Osteoblast (primary cell): Measurements from ENCODE around the gene ITPR1. TPM values are rescaled to one million over a fixed set of nuclear protein-coding genes. Genes with fewer than 3 reads are reported as not detected.

ENCODE experiments used
- DNase-seq: peaks from one replicate; pipeline ENCODE4 v3.0.0; 2011; ENCODE audit warnings: low spot score, mixed read lengths; ENCODE audit not compliant: insufficient read length; ENCODE audit errors: missing footprints
- H2AFZ ChIP-seq: 2 replicates; pipeline ENCODE4 v1.6.0; 2011; ENCODE audit warnings: mild to moderate bottlenecking, low read length
- H3K27ac ChIP-seq: 2 replicates; pipeline ENCODE4 v1.5.1; 2011; ENCODE audit warnings: mild to moderate bottlenecking, low read depth, low read length, moderate library complexity
- H3K27me3 ChIP-seq: 2 replicates; pipeline ENCODE4 v1.6.0; 2012; ENCODE audit warnings: mild to moderate bottlenecking, control low read depth, inconsistent platforms, low read length, moderate library complexity; ENCODE audit not compliant: insufficient read depth
- H3K36me3 ChIP-seq: 2 replicates; pipeline ENCODE4 v1.5.1; 2011; ENCODE audit warnings: mild to moderate bottlenecking, low read length, control low read depth, moderate library complexity; ENCODE audit not compliant: insufficient read depth
- H3K4me1 ChIP-seq: 2 replicates; pipeline ENCODE4 v1.5.1; 2011; ENCODE audit warnings: mild to moderate bottlenecking, low read length, control low read depth, moderate library complexity; ENCODE audit not compliant: insufficient read depth
- H3K4me2 ChIP-seq: 2 replicates; pipeline ENCODE4 v1.6.0; 2011; ENCODE audit warnings: mild to moderate bottlenecking, low read length; ENCODE audit not compliant: insufficient read depth
- H3K4me3 ChIP-seq: fragments of 200-600 bp; sonication (generic); 3 replicates; pipeline ENCODE4 v1.5.1; 2012; ENCODE audit warnings: mild to moderate bottlenecking, low read length, inconsistent platforms; ENCODE audit not compliant: insufficient read depth
- H3K79me2 ChIP-seq: 2 replicates; pipeline ENCODE4 v1.6.0; 2012; ENCODE audit warnings: mild to moderate bottlenecking, low read length, control low read depth, inconsistent platforms; ENCODE audit not compliant: insufficient read depth
- H3K9me3 ChIP-seq: 2 replicates; pipeline ENCODE4 v1.5.1; 2011; ENCODE audit warnings: low read depth, low read length, control low read depth
- H4K20me1 ChIP-seq: 2 replicates; pipeline ENCODE4 v1.6.0; 2012; ENCODE audit warnings: mild to moderate bottlenecking, low read length, control low read depth; ENCODE audit not compliant: insufficient read depth
- CTCF ChIP-seq: IDR thresholded peaks from 2 replicates; pipeline ENCODE4 v1.5.1; 2011; ENCODE audit warnings: mild to moderate bottlenecking, low read depth, low read length, moderate library complexity; ENCODE audit errors: extremely low read depth
- total RNA-seq: library from RNA; depleted of rRNA; stranded (reverse); fragments of >200 nt; gene quantifications from 2 replicates; pipeline ENCODE4 v1.2.3, GENCODE V29; 2012

The ITPR1 gene
- total RNA-seq, 1 donor = 16.6 TPM

GRCh38 chr3:4729061-4729973 lies 236.2 kb downstream of the ITPR1 start:
- Histone ChIP-seq H3K36me3 (no peaks in the 10 kb centered on the region), H2AFZ (no peak overlapping the region), H3K79me2 (no peaks in the 10 kb centered on the region), H3K4me1 (peaks cover 22% of the 10 kb centered on the region), H3K9me3 (no peaks in the 10 kb centered on the region), H3K27ac (no peak overlapping the region), H4K20me1 (no peaks in the 10 kb centered on the region), H3K4me3 (no peak overlapping the region), H3K27me3 (peaks cover 4% of the 10 kb centered on the region), H3K4me2 (no peak overlapping the region)
- TF ChIP-seq CTCF = no peak
- DNase-seq = no peak

- Histone ChIP-seq H3K27ac (no peak overlapping the region), H3K27me3 (peaks cover 4% of the 10 kb centered on the region), H3K4me3 (peak overlapping the region; percentile 39), H3K4me2 (peak overlapping the region; percentile 62), H2AFZ (peak overlapping the region; percentile 52), H3K4me1 (peaks cover 24% of the 10 kb centered on the region), H3K79me2 (no peaks in the 10 kb centered on the region), H4K20me1 (no peaks in the 10 kb centered on the region), H3K36me3 (no peaks in the 10 kb centered on the region), H3K9me3 (no peaks in the 10 kb centered on the region)
- no peak for DNase-seq
- TF ChIP-seq CTCF = peak; percentile 5
Measured at GRCh38 chr3:4730719-4731118, 237.6 kb downstream of the ITPR1 start.

- Histone ChIP-seq H3K36me3 (no peaks in the 10 kb centered on the region), H3K4me1 (peaks cover 21% of the 10 kb centered on the region), H3K4me3 (no peak overlapping the region), H2AFZ (no peak overlapping the region), H3K27me3 (peaks cover 4% of the 10 kb centered on the region), H4K20me1 (no peaks in the 10 kb centered on the region), H3K27ac (no peak overlapping the region), H3K9me3 (no peaks in the 10 kb centered on the region), H3K79me2 (no peaks in the 10 kb centered on the region), H3K4me2 (no peak overlapping the region)
- no peak for TF ChIP-seq CTCF
- DNase-seq = no peak
Measured at GRCh38 chr3:4731543-4732111, 238.5 kb downstream of the ITPR1 start.

- Histone ChIP-seq H3K27me3 (peaks cover 4% of the 10 kb centered on the region), H3K4me1 (peaks cover 20% of the 10 kb centered on the region), H3K79me2 (no peaks in the 10 kb centered on the region), H3K36me3 (no peaks in the 10 kb centered on the region), H4K20me1 (no peaks in the 10 kb centered on the region), H3K9me3 (no peaks in the 10 kb centered on the region), H3K27ac (no peak overlapping the region), H2AFZ (no peak overlapping the region), H3K4me2 (no peak overlapping the region), H3K4me3 (no peak overlapping the region)
- TF ChIP-seq CTCF = no peak
- no peak for DNase-seq
Measured at GRCh38 chr3:4732925-4733324, 239.8 kb downstream of the ITPR1 start.
